Activated CD4-positive, alpha-beta T cell treated with anti-CD3 and anti-CD28 coated beads for 4 hours (primary cell): Measurements from ENCODE around the gene MEAF6.

Experiments used
- DNase-seq, 2 donors: peaks; one replicate each; pipeline ENCODE4 v3.0.0-alpha.2; 2020

MEAF6 gene

DNA sequence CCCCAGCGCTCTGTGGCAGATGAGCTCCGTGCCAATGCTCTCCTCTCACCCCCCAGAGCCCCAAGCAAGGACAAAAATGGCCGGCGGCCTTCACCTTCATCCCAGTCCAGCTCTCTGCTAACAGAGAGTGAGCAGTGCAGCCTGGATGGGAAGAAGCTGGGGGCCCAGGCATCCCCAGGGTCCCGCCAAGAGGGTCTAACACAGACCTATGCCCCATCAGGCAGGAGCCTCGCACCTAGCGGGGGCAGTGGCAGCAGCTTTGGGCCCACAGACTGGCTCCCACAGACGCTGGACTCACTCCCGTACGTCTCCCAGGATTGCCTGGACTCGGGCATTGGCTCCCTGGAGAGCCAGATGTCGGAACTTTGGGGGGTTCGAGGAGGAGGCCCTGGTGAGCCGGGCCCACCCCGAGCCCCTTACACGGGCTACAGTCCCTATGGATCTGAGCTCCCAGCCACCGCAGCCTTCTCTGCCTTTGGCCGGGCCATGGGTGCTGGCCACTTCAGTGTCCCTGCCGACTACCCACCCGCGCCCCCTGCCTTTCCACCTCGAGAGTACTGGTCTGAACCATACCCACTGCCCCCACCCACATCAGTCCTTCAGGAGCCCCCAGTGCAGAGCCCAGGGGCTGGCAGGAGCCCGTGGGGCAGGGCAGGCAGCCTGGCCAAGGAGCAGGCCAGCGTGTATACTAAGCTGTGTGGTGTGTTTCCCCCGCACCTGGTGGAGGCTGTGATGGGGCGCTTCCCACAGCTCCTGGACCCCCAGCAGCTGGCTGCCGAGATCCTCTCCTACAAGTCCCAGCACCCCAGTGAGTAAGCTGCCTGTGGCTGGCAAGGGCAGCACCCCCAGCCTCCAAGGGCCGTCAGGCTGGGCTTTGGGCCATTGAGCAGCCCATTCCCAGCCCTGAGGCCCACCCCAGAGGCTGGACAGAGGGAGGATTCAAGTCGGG lies 31.5 kb downstream of the MEAF6 start:
- DNase-seq = peak; percentile 3 to 4

DNA sequence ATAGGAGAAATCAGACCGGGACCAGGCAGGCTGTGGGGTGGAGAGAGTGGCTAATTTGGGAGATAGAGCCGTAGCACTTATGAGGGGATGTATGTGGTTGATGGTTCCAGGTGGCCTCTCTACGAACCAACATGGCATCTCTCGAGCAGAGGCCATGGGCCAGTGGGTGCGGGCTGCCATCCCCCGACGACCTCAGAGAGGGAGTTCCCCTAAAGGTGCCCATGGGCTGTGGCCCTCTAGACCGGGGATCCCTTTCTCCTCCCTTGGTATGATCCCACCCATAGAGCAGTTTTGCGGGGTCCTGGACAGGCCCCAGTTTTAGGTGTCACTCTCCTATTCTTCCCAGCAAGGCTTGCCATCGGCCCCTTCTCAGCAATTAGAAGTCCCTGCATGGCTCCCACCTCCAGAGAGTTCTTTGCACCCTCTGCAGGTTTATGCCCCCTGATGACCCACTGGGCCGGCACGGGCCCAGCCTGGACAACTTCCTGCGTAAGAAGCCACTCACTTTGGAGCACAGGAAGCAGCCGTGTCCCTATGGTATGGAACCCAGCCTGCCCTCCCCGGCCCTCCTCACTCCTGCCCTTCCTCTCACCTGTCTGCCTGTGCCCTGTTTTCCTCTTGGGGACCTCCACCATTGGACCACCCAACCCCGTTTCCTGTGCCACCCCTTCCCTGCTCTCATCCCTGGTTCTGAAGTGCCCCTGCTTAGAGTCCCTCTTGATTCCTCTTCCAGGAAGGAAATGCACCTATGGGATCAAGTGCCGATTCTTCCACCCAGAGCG lies 32.4 kb downstream of the MEAF6 start:
- DNase-seq = peak in 1 of 2 donors; percentile 9

DNA sequence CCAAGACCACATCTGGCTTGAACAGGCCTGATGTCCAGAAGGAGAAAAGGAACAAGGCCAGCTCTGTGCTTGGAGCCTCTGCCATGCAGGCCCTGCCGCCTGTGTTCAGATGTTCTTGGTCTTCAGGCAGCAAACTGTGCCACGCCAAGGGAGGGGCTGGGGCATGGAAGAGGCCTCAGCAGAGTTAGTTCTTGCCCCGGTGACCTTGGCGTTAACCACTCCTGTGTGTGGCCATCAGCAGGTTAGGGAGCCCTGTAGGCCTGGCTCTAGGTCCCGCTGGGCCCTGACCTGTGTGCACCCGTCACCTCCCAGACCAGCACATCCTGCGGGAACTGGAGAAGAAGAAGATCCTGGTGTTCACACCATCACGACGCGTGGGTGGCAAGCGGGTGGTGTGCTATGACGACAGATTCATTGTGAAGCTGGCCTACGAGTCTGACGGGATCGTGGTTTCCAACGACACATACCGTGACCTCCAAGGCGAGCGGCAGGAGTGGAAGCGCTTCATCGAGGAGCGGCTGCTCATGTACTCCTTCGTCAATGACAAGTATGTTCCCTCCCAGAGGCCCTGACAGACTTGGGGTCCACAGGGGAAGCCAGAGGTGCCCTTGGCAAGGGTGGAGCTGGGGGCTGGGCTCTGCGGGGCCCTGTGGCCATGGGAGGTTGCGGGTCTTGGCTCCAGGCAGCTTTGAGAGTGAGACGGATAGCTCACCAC lies 33.1 kb downstream of the MEAF6 start:
- peak; percentile 15 to 21 for DNase-seq

DNA sequence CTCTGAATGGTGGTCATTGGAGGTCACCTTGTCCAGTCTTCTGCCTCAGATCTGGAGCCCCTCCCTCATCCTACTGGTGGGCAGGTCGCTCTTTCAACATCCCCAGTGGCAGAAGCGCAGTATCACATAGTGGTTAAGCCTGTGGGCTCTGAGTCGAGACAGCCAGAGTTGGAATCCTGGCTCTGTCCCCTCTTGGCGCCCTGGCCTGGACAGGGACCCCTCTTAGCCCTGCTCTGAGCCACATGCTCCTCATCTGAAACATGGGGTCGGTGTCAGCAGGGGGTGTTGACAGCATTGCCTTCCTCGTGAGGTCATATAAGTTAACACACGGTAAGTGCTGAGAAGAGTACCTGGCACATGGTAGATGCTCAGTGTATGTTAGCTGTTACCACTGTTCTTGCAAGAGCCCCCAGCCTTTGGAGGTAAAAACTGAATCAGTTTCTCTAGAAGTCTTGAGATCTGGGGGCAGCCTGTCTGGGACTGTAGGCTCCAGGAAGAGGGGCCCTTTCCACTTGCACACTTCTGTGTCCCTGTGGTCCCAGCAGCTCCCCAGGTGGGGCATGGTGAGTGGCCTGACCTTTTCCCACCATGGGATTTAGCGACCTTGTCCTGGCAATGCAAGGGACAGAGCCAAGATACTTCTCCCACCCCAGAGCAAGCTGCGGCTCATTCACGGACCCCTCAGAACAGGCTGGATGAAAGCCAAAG lies 33.8 kb downstream of the MEAF6 start:
- DNase-seq = peak in 1 of 2 donors; percentile 7

DNA sequence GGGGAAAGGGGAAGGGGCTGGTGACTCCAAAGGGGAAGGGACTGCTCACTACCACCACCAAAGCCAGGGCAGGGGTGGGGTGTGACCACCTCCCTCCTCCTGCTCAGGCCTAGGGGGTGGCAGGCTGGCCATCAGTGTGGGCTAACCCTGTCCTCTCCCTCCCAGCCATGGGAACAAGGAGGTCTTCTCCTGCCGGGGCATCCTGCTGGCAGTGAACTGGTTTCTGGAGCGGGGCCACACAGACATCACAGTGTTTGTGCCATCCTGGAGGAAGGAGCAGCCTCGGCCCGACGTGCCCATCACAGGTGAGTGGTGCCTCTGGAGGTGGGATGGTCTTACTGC lies 34.5 kb downstream of the MEAF6 start:
- peak in 1 of 2 donors; percentile 2 for DNase-seq

DNA sequence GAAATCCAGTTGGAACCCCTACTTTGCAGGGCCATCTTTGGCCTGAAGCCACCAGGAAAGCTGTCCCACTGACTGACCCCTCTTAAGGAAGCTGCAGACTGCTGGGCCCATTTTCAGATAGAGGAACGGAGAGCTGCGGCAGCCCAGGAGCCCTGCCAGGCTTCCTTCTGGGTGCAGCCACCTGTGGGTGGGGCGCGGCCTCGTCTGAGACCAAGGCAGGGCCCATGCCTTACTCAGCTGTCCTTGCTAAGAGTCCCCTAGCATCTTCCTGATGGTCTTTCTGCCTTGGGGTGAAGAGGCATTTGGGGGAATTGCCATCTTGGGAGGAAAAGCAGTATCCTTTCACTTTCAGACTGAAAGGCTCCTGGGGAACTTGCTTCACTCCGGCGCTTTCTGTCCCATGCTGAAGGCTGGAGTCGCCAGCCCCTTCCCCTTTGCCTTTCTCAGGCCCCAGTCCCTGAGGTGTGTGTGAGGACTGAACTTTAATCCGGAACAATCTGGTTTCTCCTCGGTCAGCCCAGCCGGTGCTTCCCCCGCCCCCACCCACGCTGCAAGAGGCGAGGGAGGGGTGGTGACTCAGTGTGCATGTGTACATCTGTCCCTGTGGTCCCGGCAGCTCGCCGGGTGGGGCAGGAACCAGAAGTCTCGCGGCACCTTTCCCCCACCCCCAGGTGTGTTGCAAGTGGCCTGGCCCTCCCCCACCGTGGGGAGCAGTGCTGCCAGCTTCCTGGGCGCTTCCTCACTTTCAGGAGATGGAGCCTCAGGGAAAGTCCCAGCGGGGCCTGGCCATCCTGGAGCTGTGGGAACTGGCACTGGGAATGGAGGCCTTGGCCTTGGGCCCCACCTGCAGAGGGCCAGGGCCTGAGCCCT lies 35.1 kb downstream of the MEAF6 start:
- DNase-seq = peak; percentile 95 to 96

DNA sequence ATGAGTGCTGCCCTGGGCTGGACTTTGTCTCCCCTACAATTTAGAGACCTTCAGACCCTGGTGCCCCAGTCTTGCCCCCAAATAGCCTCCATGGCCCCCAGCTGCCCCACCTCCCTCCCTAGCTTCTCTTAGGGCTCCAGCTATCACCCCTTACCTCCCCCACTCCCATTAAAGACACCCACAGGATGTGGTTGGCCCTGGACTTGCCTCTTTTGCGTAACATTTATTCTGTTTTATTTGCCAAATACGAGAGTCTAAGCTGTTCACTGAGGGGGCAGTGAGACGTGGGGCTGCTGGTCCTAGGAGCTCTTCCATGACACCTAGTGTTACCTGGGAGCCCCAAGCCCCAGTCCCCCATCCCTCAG lies 35.7 kb downstream of the MEAF6 start:
- peak; percentile 44 to 48 for DNase-seq

DNA sequence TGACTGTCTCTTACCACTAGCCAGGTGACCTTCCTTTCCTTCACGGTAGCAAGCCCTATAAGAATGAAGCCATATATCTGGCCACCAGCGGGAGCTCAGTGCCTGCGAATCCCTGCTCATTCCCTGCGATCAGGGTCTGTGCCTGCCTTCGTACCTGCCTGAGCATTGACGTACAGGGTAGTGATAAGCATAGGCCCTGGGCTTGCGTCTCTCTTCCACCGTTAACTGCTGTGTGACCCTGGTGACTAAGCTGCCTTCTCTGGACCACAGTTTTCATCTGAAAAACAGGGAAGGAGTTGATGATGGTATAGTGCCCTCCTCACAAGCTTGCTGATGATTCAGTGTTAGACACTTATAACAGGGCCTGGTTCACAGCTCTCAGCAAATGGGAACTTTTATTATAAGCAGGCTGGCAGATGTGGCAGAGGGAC lies 36.1 kb downstream of the MEAF6 start:
- DNase-seq = peak; percentile 66

DNA sequence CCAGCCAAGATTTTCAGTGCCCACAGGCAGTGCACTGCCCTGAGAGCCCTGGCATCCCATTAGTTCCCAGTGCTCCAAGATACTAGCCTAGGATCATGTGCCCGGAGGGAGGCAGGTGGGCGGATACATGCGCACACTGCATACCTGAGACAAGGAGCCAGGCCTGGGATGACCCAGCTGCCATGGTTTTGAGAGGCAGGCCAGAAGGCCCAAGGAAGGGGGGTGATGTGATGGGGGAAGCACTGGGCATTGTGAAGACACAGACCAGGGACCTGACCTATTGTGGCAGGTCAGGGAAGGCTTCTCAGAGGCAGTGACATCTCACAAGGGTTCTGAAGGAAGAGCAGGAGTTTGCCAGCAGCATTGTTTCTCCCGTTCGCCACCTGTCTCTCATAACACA lies 36.6 kb downstream of the MEAF6 start:
- DNase-seq = peak; percentile 18 to 27

DNA sequence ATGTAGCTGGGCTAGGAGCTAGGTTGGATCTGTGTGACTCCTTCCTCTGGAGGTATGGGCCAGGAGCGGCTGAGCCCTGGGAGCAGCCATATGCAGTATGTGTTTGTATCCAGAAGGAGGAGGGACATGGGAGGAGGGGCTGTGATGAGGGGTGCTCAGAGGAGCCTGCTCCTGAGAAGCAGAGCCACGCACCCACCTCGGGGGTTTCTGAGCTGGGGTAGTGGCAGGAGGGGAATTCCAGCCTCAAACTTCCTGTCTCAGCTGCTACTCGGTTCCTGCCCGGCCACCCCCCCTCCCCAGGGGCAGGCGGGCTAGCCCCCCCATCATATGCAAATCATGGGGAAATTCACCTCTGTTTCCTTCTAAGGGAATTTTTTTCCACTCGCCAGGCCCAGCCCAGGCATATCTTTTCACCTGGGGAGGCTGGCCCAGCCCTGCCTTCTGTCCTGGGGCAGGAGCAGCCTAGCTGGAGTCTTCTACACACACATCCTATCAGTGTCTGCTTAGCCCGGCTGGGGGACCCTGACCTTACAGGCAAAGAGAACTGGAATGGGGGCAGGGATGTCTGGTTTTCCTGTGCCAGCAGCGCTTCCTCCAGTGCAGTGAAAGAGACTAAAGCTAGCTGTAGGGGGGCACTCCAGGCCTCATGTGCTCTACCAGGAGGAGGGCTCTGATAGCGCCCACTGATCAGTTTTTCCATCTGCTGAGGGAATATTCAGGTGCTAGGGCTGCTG lies 37.2 kb downstream of the MEAF6 start:
- DNase-seq = peak; percentile 89 to 93

DNA sequence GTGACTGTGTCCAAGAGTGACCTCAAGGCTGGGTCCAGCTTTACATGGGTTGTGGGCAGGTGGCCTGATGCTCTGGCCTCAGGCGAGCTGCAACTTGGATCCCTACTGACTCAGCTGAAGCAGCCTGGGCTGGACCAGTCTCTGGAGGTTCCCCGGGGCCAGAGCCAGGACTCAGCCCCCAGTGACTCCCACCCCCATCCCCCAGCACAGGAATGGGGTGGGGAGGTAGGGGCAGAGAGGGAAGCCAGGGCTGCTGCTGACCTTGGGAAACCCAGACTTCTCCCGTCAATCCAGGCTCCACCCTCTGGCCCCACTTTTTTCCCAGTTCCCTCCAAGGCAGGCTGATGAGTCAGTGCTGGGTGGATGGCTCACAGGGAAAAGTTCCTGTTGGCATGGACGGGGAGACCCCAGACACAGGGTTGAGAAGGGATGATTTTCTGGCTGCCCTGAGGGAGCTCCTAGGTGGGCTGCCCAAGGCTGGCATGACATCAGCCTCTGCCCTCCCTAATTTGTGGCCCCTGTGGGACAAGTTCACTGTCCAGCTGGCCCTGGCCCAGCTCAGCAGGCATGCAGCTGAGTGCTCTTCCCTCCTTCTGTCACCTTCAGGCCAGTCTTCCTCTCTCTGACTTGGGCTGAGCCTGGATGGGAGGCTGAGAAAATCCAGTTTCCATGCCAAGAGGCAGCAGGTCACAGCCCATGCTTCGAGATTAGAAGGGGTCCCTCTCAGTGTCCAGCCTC lies 37.9 kb downstream of the MEAF6 start:
- DNase-seq = peak; percentile 7 to 16

DNA sequence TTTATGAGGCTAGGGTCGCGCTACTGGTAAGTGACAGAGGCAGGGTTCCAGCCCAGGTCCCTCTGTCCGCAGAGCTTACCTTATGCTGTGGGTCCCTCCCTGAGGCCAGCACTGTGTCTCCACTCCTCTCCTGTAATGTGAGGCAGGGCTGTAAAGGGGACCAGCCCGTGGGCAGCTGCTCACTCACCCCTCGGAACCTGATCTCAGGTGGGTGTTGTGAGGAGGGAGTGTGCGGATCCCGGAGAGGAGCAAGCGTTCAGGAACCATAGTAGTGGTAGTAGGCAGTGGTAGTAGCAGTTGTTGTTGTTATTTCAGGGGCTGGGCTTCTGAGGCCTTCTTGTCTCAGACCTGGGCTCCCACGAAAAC lies 38.5 kb downstream of the MEAF6 start:
- peak; percentile 7 to 9 for DNase-seq

DNA sequence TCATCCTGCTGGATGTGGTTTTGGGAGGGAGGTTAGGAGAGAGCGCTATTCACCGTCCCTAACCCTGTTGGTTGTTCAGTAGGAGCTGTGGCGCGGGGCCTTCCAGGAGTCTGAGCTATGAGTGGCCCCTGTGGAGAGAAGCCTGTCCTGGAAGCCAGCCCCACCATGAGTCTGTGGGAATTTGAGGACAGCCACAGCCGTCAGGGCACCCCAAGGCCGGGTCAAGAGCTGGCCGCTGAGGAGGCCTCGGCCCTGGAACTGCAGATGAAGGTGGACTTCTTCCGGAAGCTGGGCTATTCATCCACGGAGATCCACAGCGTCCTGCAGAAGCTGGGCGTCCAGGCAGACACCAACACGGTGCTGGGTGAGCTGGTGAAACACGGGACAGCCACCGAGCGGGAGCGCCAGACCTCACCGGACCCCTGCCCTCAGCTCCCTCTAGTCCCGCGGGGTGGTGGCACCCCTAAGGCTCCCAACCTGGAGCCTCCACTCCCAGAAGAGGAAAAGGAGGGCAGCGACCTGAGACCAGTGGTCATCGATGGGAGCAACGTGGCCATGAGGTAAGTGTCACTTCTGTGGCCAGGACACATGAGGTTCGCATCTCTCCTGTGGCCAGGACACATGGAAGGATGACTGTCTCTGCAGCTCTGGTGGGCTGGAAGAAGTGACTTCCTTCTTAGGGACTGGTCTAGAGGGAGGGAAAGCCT lies 39.0 kb downstream of the MEAF6 start:
- peak; percentile 6 to 13 for DNase-seq

DNA sequence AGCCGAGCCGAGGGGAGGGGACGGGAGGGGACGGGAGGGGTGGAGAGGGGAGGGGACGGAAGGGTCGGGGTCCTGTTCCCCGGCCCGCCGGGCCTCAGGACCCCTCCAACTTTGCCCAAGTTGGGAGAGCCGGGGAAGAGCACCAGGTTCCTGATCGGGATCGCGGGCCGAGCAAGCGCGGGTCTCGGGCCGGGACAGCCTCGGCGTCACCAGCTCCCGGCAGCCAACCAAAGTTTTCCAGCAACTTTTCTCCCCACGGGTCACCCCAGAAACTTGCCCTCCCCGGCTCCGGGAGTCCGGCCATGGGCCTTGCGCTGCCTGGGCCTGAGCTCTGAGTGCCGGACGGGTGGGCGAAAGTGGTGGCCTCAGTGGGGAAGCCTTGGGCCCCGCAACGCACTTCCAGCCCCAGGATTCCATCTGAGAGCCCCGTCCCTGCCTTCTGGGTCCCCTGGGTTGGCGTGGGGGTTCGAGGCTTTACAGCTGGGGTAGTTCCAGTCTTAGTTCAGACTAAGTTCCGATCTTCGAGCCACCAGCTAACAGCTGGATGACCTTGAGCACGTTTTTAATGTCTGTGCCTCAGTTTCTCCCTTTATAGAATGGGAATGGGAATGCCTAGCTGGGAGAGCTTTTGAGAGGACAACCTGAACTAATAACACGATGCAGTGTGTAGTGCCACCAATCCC lies 39.7 kb downstream of the MEAF6 start:
- DNase-seq = peak; percentile 24 to 33

DNA sequence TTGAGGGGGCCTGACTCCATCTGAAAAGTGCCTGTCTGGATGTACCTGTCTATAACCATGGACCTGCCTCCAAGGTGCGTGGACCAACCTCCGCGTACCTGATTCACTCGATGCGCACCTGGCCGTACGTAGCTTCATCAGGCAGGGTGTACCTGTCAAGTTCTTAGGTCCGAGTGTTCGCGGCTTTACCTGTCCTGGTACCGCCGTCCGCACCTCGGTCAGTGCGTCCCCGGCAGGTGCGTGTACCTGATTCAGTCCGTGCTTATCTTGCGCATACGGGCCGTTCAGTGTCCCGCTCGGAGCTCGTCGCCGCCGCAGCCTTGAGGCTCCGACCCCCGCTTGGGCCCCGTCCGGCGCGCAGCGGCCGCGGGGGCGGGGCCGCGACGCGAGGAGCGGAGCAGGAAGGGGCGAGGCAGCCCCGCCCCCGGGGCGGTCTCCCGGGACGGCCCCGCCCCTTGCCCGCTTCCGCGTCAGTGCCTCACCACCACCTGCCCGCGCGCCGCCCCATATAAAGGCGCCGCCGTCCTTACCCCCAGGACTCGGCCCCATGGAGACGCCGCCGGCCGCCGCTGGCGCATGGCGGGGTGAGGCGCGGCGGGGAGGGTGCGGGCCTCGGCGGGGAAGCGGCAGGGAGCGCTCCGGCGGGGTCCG lies 40.4 kb downstream of the MEAF6 start, which contains the start of gene ZC3H12A:
Gene ZC3H12A, plus strand, starts transcription at position 535 of the 651 bp plus-strand sequence. CDS start 917 bp downstream, outside the sequence.
- DNase-seq = peak; percentile 90 to 95

DNA sequence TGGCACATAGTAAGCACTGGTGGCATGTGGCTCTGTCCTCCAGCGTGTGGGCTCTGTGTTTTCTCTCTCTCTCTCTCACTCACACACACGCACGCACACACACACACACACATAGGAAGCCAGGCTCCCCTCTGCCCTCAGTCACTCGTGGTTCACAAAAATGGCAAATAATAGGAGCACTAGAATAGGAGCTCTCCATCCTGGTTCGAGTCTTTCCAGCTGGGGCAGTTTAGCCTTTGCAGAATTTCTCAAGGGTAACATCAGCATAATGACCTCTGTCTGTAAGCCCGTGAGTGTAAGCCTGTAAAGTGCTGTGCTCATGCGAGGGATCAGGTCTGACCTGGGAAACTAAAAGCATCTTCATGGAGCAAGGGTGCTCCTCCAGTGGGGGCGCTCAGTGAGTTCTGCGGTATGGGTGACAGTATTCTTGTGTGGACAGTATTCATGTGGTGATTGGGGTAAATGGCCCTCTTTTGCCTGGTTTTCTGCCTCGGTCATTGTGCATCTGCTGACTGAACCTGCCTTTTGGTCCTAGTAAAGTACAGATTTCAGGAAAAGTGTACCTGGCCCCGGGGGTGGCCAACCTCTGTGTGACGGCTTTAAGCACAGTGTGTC lies 41.0 kb downstream of the MEAF6 start:
- DNase-seq = peak in 1 of 2 donors; percentile 46

DNA sequence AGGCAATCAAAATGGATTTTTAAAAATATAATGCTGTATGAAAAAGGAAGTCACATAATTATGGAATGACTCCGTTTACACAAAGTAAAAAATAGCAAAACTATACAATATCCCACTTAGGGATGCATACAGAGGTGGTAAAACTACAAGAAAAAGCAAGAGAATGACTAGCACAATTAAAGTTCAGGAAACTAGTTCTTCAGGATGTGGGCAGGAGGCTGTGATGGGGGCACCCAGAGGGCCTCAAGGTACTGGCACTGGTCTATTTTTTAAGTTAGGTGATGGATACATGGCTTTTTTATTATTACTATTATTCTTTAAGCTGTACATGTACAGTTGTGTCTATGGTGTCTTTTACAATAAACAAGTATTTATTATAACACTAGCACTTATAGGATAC lies 41.6 kb downstream of the MEAF6 start:
- no peak for DNase-seq

DNA sequence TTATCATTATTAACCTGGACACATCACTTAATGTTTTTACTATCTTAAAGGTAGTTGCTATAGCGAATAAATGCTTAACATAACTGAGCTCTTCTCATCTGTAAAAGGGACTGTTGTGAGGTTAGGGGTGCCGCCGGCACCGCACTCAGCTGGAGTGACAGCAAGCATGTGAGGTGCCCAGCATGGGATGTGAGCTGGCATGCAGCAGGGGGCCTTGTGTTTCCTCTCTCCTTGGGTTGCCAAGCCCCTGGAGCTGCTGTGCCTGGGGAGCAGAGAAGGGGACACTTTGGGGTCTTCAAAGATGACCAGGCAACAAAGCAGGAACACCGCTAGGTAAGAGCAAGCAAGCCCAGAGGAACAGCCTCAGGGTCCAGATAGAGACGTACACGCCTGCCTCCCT lies 42.3 kb downstream of the MEAF6 start:
- DNase-seq = no peak
